Ectodermal cell (in vitro differentiated cells): ENCODE data around the gene KIF5B.
"Not testable (repeated sequence)": the region's sequence is repeated elsewhere in the genome, so short reads cannot be mapped to it uniquely, and the experiment has no call there.

ENCODE experiments used
- H3K27ac ChIP-seq: 2 replicates; pipeline ENCODE4 v1.7.0; 2013; ENCODE audit warnings: mild to moderate bottlenecking, low read depth, low read length; ENCODE audit not compliant: insufficient read depth, poor library complexity, severe bottlenecking
- H3K27me3 ChIP-seq: 2 replicates; pipeline ENCODE4 v1.7.0; 2013; ENCODE audit warnings: mild to moderate bottlenecking, low read length; ENCODE audit not compliant: insufficient read depth, control insufficient read depth, poor library complexity, severe bottlenecking
- H3K36me3 ChIP-seq: one replicate; pipeline ENCODE4 v1.7.0; 2013; ENCODE audit warnings: low read length; ENCODE audit not compliant: control insufficient read depth, insufficient read depth
- H3K4me1 ChIP-seq: one replicate; pipeline ENCODE4 v1.7.0; 2013; ENCODE audit warnings: low read length; ENCODE audit not compliant: control insufficient read depth, insufficient read depth
- H3K4me3 ChIP-seq: 2 replicates; pipeline ENCODE4 v1.7.0; 2013; ENCODE audit warnings: low read depth, low read length, control low read depth; ENCODE audit not compliant: insufficient read depth
- H3K9me3 ChIP-seq: 2 replicates; pipeline ENCODE4 v1.7.0; 2013; ENCODE audit warnings: mild to moderate bottlenecking, low read length, moderate library complexity; ENCODE audit not compliant: control insufficient read depth
- WGBS, 2 experiments: methylation state at CpG; one replicate each; pipeline ENCODE4 v1.1.7; 2013; ENCODE audit warnings: missing lambda C conversion rate in 2 of 2; 5-methylcytosine and 5-hydroxymethylcytosine counted together

The KIF5B gene

GRCh38 chr10:32060347-32060746, 4.1 kb upstream of the KIF5B start:
- no peaks in the 10 kb centered on the region for H3K36me3 ChIP-seq
- H3K27me3 ChIP-seq, result no peaks in the 10 kb centered on the region
- H3K27ac ChIP-seq, result no peak overlapping the region
- no peaks in the 10 kb centered on the region for H3K4me1 ChIP-seq
- 88 to 91% methylated on average over 4 of the region's 4 CpGs for WGBS, 2 experiments
- no peak overlapping the region for H3K4me3 ChIP-seq
- no peaks in the 10 kb centered on the region for H3K9me3 ChIP-seq

DNA sequence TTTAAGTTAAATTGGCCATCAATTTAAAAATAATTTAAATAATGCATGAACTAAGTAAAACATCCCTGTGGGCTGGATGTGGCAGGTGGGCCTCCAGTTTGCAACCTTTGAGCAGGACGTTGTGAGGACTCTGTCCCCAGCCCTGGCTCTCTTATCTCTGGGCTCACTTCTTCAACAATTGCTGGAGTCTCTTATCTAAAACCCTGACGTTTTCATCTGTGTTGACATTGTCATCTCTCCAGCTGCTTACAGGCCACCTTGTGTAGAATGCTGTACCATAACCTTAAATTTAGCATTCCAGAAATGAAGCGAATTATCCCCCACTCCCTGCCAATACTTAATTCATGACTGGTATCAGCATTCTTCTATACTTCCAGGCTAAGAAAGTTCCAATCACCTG, 3.2 kb upstream of the KIF5B start:
- Histone ChIP-seq H3K4me1 (no peaks in the 10 kb centered on the region), H3K9me3 (no peaks in the 10 kb centered on the region), H3K4me3 (no peak overlapping the region), H3K36me3 (no peaks in the 10 kb centered on the region), H3K27ac (no peak overlapping the region), H3K27me3 (no peaks in the 10 kb centered on the region)
- WGBS, 2 experiments, result 84 to 88% methylated on average over 3 of the region's 3 CpGs

GRCh38 chr10:32057036-32057372, 779 bp upstream of the KIF5B start:
- 91 to 92% methylated on average over 8 of the region's 8 CpGs for WGBS, 2 experiments
- H3K9me3 ChIP-seq, result no peaks in the 10 kb centered on the region
- H3K27ac ChIP-seq, result no peak overlapping the region
- H3K4me3 ChIP-seq, result no peak overlapping the region
- H3K4me1 ChIP-seq, result peaks cover 4% of the 10 kb centered on the region
- no peaks in the 10 kb centered on the region for H3K36me3 ChIP-seq
- H3K27me3 ChIP-seq, result no peaks in the 10 kb centered on the region

GRCh38 chr10:32055478-32056135, 618 bp downstream of the KIF5B start:
- H3K4me1 ChIP-seq, result peaks cover 4% of the 10 kb centered on the region
- H3K27ac ChIP-seq, result peak overlapping the region; percentile 77
- H3K9me3 ChIP-seq, result no peaks in the 10 kb centered on the region
- peak overlapping the region; percentile 97 for H3K4me3 ChIP-seq
- WGBS, 2 experiments, result 0% methylated on average over 59 of the region's 59 CpGs
- H3K27me3 ChIP-seq, result no peaks in the 10 kb centered on the region
- H3K36me3 ChIP-seq, result no peaks in the 10 kb centered on the region

GRCh38 chr10:32054094-32054493, 2.1 kb downstream of the KIF5B start:
- 23 to 33% methylated on average over 5 of the region's 5 CpGs for WGBS, 2 experiments
- Histone ChIP-seq H3K9me3 (no peaks in the 10 kb centered on the region), H3K36me3 (no peaks in the 10 kb centered on the region), H3K4me3 (peak overlapping the region; percentile 97), H3K4me1 (peaks cover 4% of the 10 kb centered on the region), H3K27ac (no peak overlapping the region), H3K27me3 (no peaks in the 10 kb centered on the region)

GRCh38 chr10:32053392-32053791, 2.8 kb downstream of the KIF5B start:
- 78 to 80% methylated on average over 11 of the region's 11 CpGs for WGBS, 2 experiments
- not testable (repeated sequence) for H3K27ac ChIP-seq, H3K36me3 ChIP-seq, H3K4me1 ChIP-seq, H3K27me3 ChIP-seq, H3K9me3 ChIP-seq
- H3K4me3 ChIP-seq, result peak overlapping the region; percentile 97

DNA sequence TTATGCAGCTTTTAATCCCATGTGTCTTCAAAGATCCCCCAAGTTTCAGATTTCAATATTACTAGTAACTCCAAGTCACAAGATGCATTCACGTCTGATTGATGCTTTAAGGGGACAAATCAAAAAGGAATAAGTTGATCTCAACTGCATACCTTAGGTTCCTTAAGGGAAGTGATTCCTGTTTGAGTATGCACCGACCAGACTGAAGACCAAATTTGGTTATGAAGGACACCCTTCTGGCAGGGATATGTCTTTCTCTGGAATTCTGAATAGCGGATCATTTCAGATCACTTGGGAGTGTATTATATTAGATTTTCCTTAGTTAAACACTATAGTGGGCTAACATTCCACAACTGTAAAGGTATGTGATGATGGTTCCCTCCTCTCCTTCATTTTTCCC, 4.3 kb downstream of the KIF5B start:
- Histone ChIP-seq H3K9me3 (no peaks in the 10 kb centered on the region), H3K4me1 (peaks cover 4% of the 10 kb centered on the region), H3K4me3 (no peak overlapping the region), H3K27ac (no peak overlapping the region), H3K27me3 (no peaks in the 10 kb centered on the region), H3K36me3 (peaks cover 12% of the 10 kb centered on the region)
- 41 to 50% methylated on average over 2 of the region's 3 CpGs for WGBS, 2 experiments

- H3K4me3 ChIP-seq, result no peak overlapping the region
- no peaks in the 10 kb centered on the region for H3K27me3 ChIP-seq
- no peaks in the 10 kb centered on the region for H3K9me3 ChIP-seq
- 52 to 63% methylated on average over 6 of the region's 6 CpGs for WGBS, 2 experiments
- H3K27ac ChIP-seq, result peak overlapping the region; percentile 20
- peaks cover 26% of the 10 kb centered on the region for H3K36me3 ChIP-seq
- H3K4me1 ChIP-seq, result peaks cover 4% of the 10 kb centered on the region
Observed at GRCh38 chr10:32050177-32050576, 6.0 kb downstream of the KIF5B start.

DNA sequence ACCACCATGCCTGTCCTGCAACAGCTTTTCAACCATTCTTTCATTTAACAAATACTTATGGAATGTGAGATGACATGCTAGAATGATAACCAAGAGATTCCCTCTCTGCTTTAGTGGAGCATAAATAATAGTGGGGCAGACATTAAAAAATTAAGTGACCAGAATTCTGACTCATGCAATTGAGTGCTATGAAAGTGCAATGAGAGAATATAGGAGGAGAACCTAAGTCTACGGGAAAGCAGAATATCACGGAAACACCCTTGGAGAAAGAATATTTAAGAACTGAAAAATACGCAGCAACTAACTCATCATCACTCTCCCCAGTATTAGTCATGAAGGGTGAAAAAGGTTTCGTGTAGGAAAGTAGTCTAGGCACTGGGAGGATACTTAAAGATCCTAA, 7.1 kb downstream of the KIF5B start:
- Histone ChIP-seq H3K36me3 (peaks cover 32% of the 10 kb centered on the region), H3K27me3 (no peaks in the 10 kb centered on the region), H3K4me3 (no peak overlapping the region), H3K27ac (no peak overlapping the region), H3K9me3 (no peaks in the 10 kb centered on the region), H3K4me1 (peaks cover 4% of the 10 kb centered on the region)
- 74 to 92% methylated on average over 2 to 4 of the region's 4 CpGs for WGBS, 2 experiments

- WGBS, 2 experiments, result 100% methylated on average over 1 of the region's 1 CpG
- H3K36me3 ChIP-seq, result peaks cover 36% of the 10 kb centered on the region
- H3K4me1 ChIP-seq, result peaks cover 4% of the 10 kb centered on the region
- H3K9me3 ChIP-seq, result no peaks in the 10 kb centered on the region
- no peaks in the 10 kb centered on the region for H3K27me3 ChIP-seq
- no peak overlapping the region for H3K4me3 ChIP-seq
- H3K27ac ChIP-seq, result no peak overlapping the region
Observed at GRCh38 chr10:32048282-32048681, 7.9 kb downstream of the KIF5B start.

DNA sequence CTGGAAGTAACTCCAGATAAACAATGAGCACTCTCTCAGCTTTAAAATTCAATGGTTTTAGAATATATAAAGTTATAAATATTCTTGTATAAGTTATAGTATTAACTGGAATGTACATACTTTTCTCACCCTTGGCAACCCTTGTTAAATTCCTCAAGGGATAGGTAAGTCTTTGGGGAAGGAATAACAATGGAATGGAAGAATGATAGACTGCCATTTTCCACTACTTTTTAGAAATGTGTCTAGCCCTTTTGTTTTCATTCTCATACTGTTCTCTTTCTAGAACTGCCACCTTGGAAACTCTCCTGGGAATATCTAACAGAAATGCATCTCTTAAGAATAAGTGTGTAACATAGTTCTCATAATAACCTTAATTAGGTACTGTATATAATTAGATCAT, 8.3 kb downstream of the KIF5B start:
- Histone ChIP-seq H3K27me3 (no peaks in the 10 kb centered on the region), H3K9me3 (no peaks in the 10 kb centered on the region), H3K27ac (no peak overlapping the region), H3K4me3 (no peak overlapping the region), H3K4me1 (peaks cover 4% of the 10 kb centered on the region), H3K36me3 (peaks cover 38% of the 10 kb centered on the region)
